Stimulated activated CD4-positive, alpha-beta T cell treated with anti-CD3 and anti-CD28 coated beads, Interleukin-4, amount 100 ng/mL, for 1 hour (primary cell): ENCODE measurements around the gene SEMA3C.

ENCODE experiments used
- DNase-seq: peaks from one replicate; pipeline ENCODE4 v3.0.0-alpha.2; 2020

The SEMA3C gene

GRCh38 chr7:80819503-80819902 is 99.3 kb downstream of the SEMA3C start:
- no peak for DNase-seq

- no peak for DNase-seq
These were observed 100.7 kb downstream of the SEMA3C start for GRCh38 chr7:80818181-80818580.

GRCh38 chr7:80816806-80817205 is 102.0 kb downstream of the SEMA3C start:
- DNase-seq = no peak

GRCh38 chr7:80815733-80816132 is 103.1 kb downstream of the SEMA3C start:
- no peak for DNase-seq

GRCh38 chr7:80809545-80809944 is 109.3 kb downstream of the SEMA3C start:
- no peak for DNase-seq

GRCh38 chr7:80807166-80807900 is 111.5 kb downstream of the SEMA3C start:
- no peak for DNase-seq

- no peak for DNase-seq
These were observed 112.2 kb downstream of the SEMA3C start for GRCh38 chr7:80806663-80807062.

- no peak for DNase-seq
These were observed 114.3 kb downstream of the SEMA3C start for GRCh38 chr7:80804589-80804988.

GRCh38 chr7:80802527-80802926 is 116.3 kb downstream of the SEMA3C start:
- DNase-seq = no peak

GRCh38 chr7:80794631-80795573 is 123.9 kb downstream of the SEMA3C start:
- DNase-seq = no peak

- no peak for DNase-seq
These were observed 127.3 kb downstream of the SEMA3C start for GRCh38 chr7:80791509-80791929.

- DNase-seq = no peak
These were observed 128.0 kb downstream of the SEMA3C start for GRCh38 chr7:80790877-80791276.

- DNase-seq = no peak
These were observed 131.1 kb downstream of the SEMA3C start for GRCh38 chr7:80787721-80788120.

GRCh38 chr7:80785961-80786536 is 132.8 kb downstream of the SEMA3C start:
- no peak for DNase-seq

GRCh38 chr7:80785276-80785675 is 133.6 kb downstream of the SEMA3C start:
- DNase-seq = no peak

- no peak for DNase-seq
These were observed 135.0 kb downstream of the SEMA3C start for GRCh38 chr7:80783678-80784327.

GRCh38 chr7:80783186-80783677 is 135.6 kb downstream of the SEMA3C start:
- no peak for DNase-seq

GRCh38 chr7:80781561-80781979 is 137.3 kb downstream of the SEMA3C start:
- no peak for DNase-seq

GRCh38 chr7:80781146-80781545 is 137.7 kb downstream of the SEMA3C start:
- no peak for DNase-seq

- DNase-seq = no peak
These were observed 139.4 kb downstream of the SEMA3C start for GRCh38 chr7:80779456-80779855.

- no peak for DNase-seq
These were observed 143.0 kb downstream of the SEMA3C start for GRCh38 chr7:80775897-80776296.

- no peak for DNase-seq
These were observed 143.4 kb downstream of the SEMA3C start for GRCh38 chr7:80775482-80775881.

GRCh38 chr7:80774843-80775242 is 144.0 kb downstream of the SEMA3C start:
- DNase-seq = no peak
